HepG2 (cell line): ENCODE measurements around the gene POLA2. TPM values are rescaled to one million over a fixed set of nuclear protein-coding genes. Genes with fewer than 3 reads are reported as not detected.

Source experiments
- ATAC-seq: fragments of 200-7000 bp; cut with Tn5 transposase; 3 replicates; pipeline ENCODE4 v1.9.1; 2020; ENCODE audit warnings: mild to moderate bottlenecking, moderate library complexity
- BruUV-seq: library from RNA; stranded (reverse); fragments of 400-500 nt; replicated peaks from 2 replicates; lab custom pipeline; 2021; lab: Mats Ljungman, UMichigan
- CTCF ChIA-PET: fragments of 300-600 bp; formaldehyde crosslinking; extraction: SDS; loops from one replicate; lab custom pipeline; 2021; ENCODE audit warnings: low total read pairs, inconsistent platforms, low intra/inter-chr PET ratio; lab: Yijun Ruan, JAX
- POLR2A ChIA-PET: fragments of 350-600 bp; sonication (Branson Sonifier 250); formaldehyde crosslinking; loops from one replicate; lab custom pipeline; 2020; ENCODE audit warnings: antibody characterized with exemption, inconsistent platforms; lab: Yijun Ruan, JAX
- DNase-seq: peaks from one replicate; pipeline ENCODE4 v3.0.0-alpha.2; 2015; ENCODE audit warnings: low spot score
- FAIRE-seq: peaks from 3 replicates; lab custom pipeline; 2011; peaks lifted over from hg19 to GRCh38; lab: Jason Lieb, UNC
- H2AFZ ChIP-seq: one replicate; pipeline ENCODE4 v1.6.1; 2011; ENCODE audit warnings: low read length, inconsistent platforms
- H3K27ac ChIP-seq: fragments of 300-600 bp; 3 replicates; pipeline ENCODE4 v1.8.0; 2011; ENCODE audit warnings: mixed run types, mild to moderate bottlenecking, mixed read lengths, low read length, inconsistent platforms; ENCODE audit not compliant: insufficient read depth; ENCODE audit errors: extremely low read length
- H3K27me3 ChIP-seq, 2 experiments: fragments of 200-600 bp in 1 of 2; 2 replicates in 1 of 2; 3 replicates in 1 of 2; pipeline versions ENCODE4 v1.6.0 to v1.8.0; 2011; ENCODE audit warnings: low read length in 2 of 2, mild to moderate bottlenecking in 2 of 2, moderate library complexity in 2 of 2, inconsistent platforms in 1 of 2; ENCODE audit not compliant: insufficient read depth in 2 of 2, control insufficient read depth in 1 of 2
- H3K36me3 ChIP-seq, 2 experiments: fragments of 200-600 bp in 1 of 2; replicated peaks in 1 of 2; 2 replicates in 1 of 2; 3 replicates in 1 of 2; pipeline versions ENCODE4 v1.5.1 to v1.8.0; 2011; ENCODE audit warnings: low read length in 2 of 2, inconsistent platforms in 1 of 2; ENCODE audit not compliant: insufficient read depth in 2 of 2, control insufficient read depth in 1 of 2
- H3K4me1 ChIP-seq: 2 replicates; pipeline ENCODE4 v1.5.1; 2012; ENCODE audit warnings: low read length, inconsistent platforms; ENCODE audit not compliant: insufficient read depth
- H3K4me2 ChIP-seq: 2 replicates; pipeline ENCODE4 v1.6.0; 2011; ENCODE audit warnings: low read depth, low read length, inconsistent platforms
- H3K4me3 ChIP-seq, 3 experiments: fragments of 200-600 bp in 1 of 3; sonication (generic), shearing (Covaris generic) in 1 of 3; replicated peaks in 1 of 3; 2 replicates each; pipeline ENCODE4 v1.5.1; 2011 to 2016; ENCODE audit warnings: low read length in 3 of 3, inconsistent platforms in 2 of 3, low read depth in 2 of 3, mild to moderate bottlenecking in 2 of 3, control low read depth in 1 of 3, mixed read lengths in 1 of 3; ENCODE audit not compliant: insufficient read depth in 1 of 3
- H3K79me2 ChIP-seq: one replicate; pipeline ENCODE4 v1.6.1; 2011; ENCODE audit warnings: low read length, inconsistent platforms; ENCODE audit not compliant: insufficient read depth
- H3K9ac ChIP-seq: 2 replicates; pipeline ENCODE4 v1.6.0; 2011; ENCODE audit warnings: mild to moderate bottlenecking, low read depth, low read length, inconsistent platforms; ENCODE audit not compliant: insufficient read depth
- H3K9me3 ChIP-seq: 2 replicates; pipeline ENCODE4 v1.5.1; 2012; ENCODE audit warnings: mild to moderate bottlenecking, low read length
- H4K20me1 ChIP-seq: 2 replicates; pipeline ENCODE4 v1.6.0; 2011; ENCODE audit warnings: inconsistent platforms, mild to moderate bottlenecking, low read length, moderate library complexity; ENCODE audit not compliant: insufficient read depth
- GLMP ChIP-seq: sonication (generic); formaldehyde crosslinking; IDR thresholded peaks from 2 replicates; pipeline ENCODE4 v1.9.0; 2021; ENCODE audit warnings: missing genetic modification reagents, mild to moderate bottlenecking, borderline replicate concordance
- JUND ChIP-seq: sonication (generic); formaldehyde crosslinking; IDR thresholded peaks from 2 replicates; pipeline ENCODE4 v1.8.0; 2022; ENCODE audit warnings: mild to moderate bottlenecking, missing genetic modification reagents
- KDM5B ChIP-seq: sonication (generic); formaldehyde crosslinking; IDR thresholded peaks from 2 replicates; pipeline ENCODE4 v1.4.0; 2020; ENCODE audit warnings: missing genetic modification reagents, mild to moderate bottlenecking, borderline replicate concordance
- LBX2 ChIP-seq: sonication (generic); formaldehyde crosslinking; IDR thresholded peaks from 2 replicates; pipeline ENCODE4 v1.5.0; 2020; ENCODE audit warnings: missing genetic modification reagents, mild to moderate bottlenecking, borderline replicate concordance
- MED1 ChIP-seq: sonication (generic); formaldehyde crosslinking; IDR thresholded peaks from 2 replicates; pipeline ENCODE4 v1.4.0; 2020; ENCODE audit warnings: missing genetic modification reagents
- MXD4 ChIP-seq: IDR thresholded peaks from 2 replicates; pipeline ENCODE4 v1.6.1; 2016; ENCODE audit warnings: mild to moderate bottlenecking, missing biosample characterization, missing genetic modification reagents
- MYNN ChIP-seq: sonication (generic); formaldehyde crosslinking; IDR thresholded peaks from 2 replicates; pipeline ENCODE4 v1.4.0; 2020; ENCODE audit warnings: mild to moderate bottlenecking, low read depth, missing genetic modification reagents
- NCOA2 ChIP-seq: sonication (generic); formaldehyde crosslinking; IDR thresholded peaks from 2 replicates; pipeline ENCODE4 v1.8.0; 2022; ENCODE audit warnings: inconsistent platforms
- ONECUT2 ChIP-seq: sonication (generic); formaldehyde crosslinking; IDR thresholded peaks from 2 replicates; pipeline ENCODE4 v1.4.0; 2020; ENCODE audit warnings: missing genetic modification reagents
- PREB ChIP-seq: sonication (generic); formaldehyde crosslinking; IDR thresholded peaks from 2 replicates; pipeline ENCODE4 v1.4.0; 2020; ENCODE audit warnings: missing genetic modification reagents
- RBFOX2 ChIP-seq: fragments of 200-400 bp; formaldehyde crosslinking; IDR thresholded peaks from 2 replicates; pipeline ENCODE4 v1.6.1; 2017; ENCODE audit warnings: low read depth, mild to moderate bottlenecking, low read length
- SMAD1 ChIP-seq: sonication (generic); formaldehyde crosslinking; IDR thresholded peaks from 2 replicates; pipeline ENCODE4 v1.4.0; 2020; ENCODE audit warnings: missing genetic modification reagents, low read depth, mild to moderate bottlenecking, borderline replicate concordance
- SMARCC2 ChIP-seq: fragments of 450-650 bp; IDR thresholded peaks from 2 replicates; pipeline ENCODE4 v1.6.1; 2017; ENCODE audit warnings: antibody characterized with exemption, mild to moderate bottlenecking
- TBX3 ChIP-seq: fragments of 450-650 bp; IDR thresholded peaks from 2 replicates; pipeline ENCODE4 v1.6.1; 2017; ENCODE audit warnings: antibody characterized with exemption, mild to moderate bottlenecking, inconsistent platforms, borderline replicate concordance
- ZBTB37 ChIP-seq: sonication (generic); formaldehyde crosslinking; IDR thresholded peaks from 2 replicates; pipeline ENCODE4 v1.4.0; 2020; ENCODE audit warnings: mild to moderate bottlenecking, missing genetic modification reagents
- ZFP41 ChIP-seq: sonication (generic); formaldehyde crosslinking; IDR thresholded peaks from 2 replicates; pipeline ENCODE4 v1.4.0; 2020; ENCODE audit warnings: mild to moderate bottlenecking, missing genetic modification reagents, borderline replicate concordance
- ZMYM4 ChIP-seq: sonication (generic); formaldehyde crosslinking; IDR thresholded peaks from 2 replicates; pipeline ENCODE4 v1.8.1; 2023; ENCODE audit warnings: mild to moderate bottlenecking, missing genetic modification reagents
- ZNF260 ChIP-seq: sonication (generic); formaldehyde crosslinking; IDR thresholded peaks from 2 replicates; pipeline ENCODE4 v1.4.0; 2020; ENCODE audit warnings: missing genetic modification reagents, low read depth, mild to moderate bottlenecking, borderline replicate concordance
- ZNF275 ChIP-seq: sonication (generic); formaldehyde crosslinking; IDR thresholded peaks from 2 replicates; pipeline ENCODE4 v1.8.0; 2022; ENCODE audit warnings: missing genetic modification reagents, mild to moderate bottlenecking, inconsistent platforms, borderline replicate concordance
- ZNF766 ChIP-seq: sonication (generic); formaldehyde crosslinking; IDR thresholded peaks from 2 replicates; pipeline ENCODE4 v1.5.0; 2020; ENCODE audit warnings: missing genetic modification reagents, borderline replicate concordance
- WGBS: methylation state at CpG from one replicate; pipeline ENCODE4 v1.1.6; 2017; ENCODE audit warnings: low lambda C conversion rate; 5-methylcytosine and 5-hydroxymethylcytosine counted together
- in situ Hi-C: cut with HindIII; loops from 2 replicates; pipeline ENCODE4 v1.10.0; 2017; ENCODE audit warnings: low pct_unique_long_range_greater_than_20kb; ENCODE audit not compliant: extremely low pct_ligation_motif_present
- intact Hi-C: fragments of 100-400 bp; cut with micrococcal nuclease; formaldehyde crosslinking; loops from one replicate; pipeline ENCODE4 v1.10.0; 2022; ENCODE audit not compliant: unreplicated experiment
- polyA plus RNA-seq, 8 experiments: library from polyadenylated mRNA; depleted of rRNA in 3 of 8; stranded (reverse) in 7 of 8; unstranded in 1 of 8; fragments of >200 nt; fragmentation: Illumina TruSeq in 4 of 8; extraction: Trizol in 4 of 8; gene quantifications; 2 replicates each; pipeline versions ENCODE4 v1.2.1 to v1.2.3, GENCODE V29; 2011 to 2016; ENCODE audit warnings: low read depth in 4 of 8, missing spikeins in 1 of 8, mixed read lengths in 1 of 8; ENCODE audit not compliant: insufficient read depth in 1 of 8
- total RNA-seq, 5 experiments: library from RNA; depleted of rRNA; stranded (reverse); fragments of >200 nt; fragmentation: Illumina TruSeq; extraction: Trizol; gene quantifications; 2 replicates each; pipeline ENCODE4 v1.2.3, GENCODE V29; 2016; ENCODE audit warnings: low read depth in 1 of 5

Gene POLA2
- total and polyA plus RNA-seq, 2 of the 13 experiments (the other 11 are each of a cell fraction or from before 2014, with no cell fraction given) = 9.7 to 15.6 TPM

GRCh38 chr11:65325435-65325834, 63.7 kb downstream of the POLA2 start:
- Histone ChIP-seq H3K27me3 (no peaks in the 10 kb centered on the region), H4K20me1 (no peaks in the 10 kb centered on the region), H3K4me1 (peaks cover 15% of the 10 kb centered on the region), H3K4me2 (no peak overlapping the region), H3K36me3 (peaks cover 7 to 21% of the 10 kb centered on the region in 2 experiments; a peak in 3 of 5 replicates), H3K9me3 (no peaks in the 10 kb centered on the region), H3K9ac (no peak overlapping the region), H2AFZ (no peak overlapping the region), H3K4me3 (no peak overlapping the region), H3K79me2 (no peaks in the 10 kb centered on the region), H3K27ac (no peak overlapping the region)
- BruUV-seq = no TSS peak
- no peak for TF ChIP-seq NCOA2 (CRISPR knock-in tag)
- TF ChIP-seq RBFOX2 = no peak
- TF ChIP-seq LBX2 = no peak
- no peak for TF ChIP-seq SMARCC2
- no peak for TF ChIP-seq ONECUT2 (CRISPR knock-in tag)
- TF ChIP-seq MYNN = no peak
- TF ChIP-seq MXD4 (CRISPR knock-in tag) = no peak
- TF ChIP-seq ZNF275 (CRISPR knock-in tag) = no peak
- no peak for TF ChIP-seq MED1 (CRISPR knock-in tag)
- TF ChIP-seq ZMYM4 (CRISPR knock-in tag) = no peak
- no peak for TF ChIP-seq PREB (CRISPR knock-in tag)
- TF ChIP-seq ZBTB37 (CRISPR knock-in tag) = no peak
- no peak for TF ChIP-seq JUND (CRISPR knock-in tag)
- TF ChIP-seq ZNF260 (CRISPR knock-in tag) = no peak
- TF ChIP-seq SMAD1 (CRISPR knock-in tag) = no peak
- TF ChIP-seq KDM5B = no peak
- no peak for TF ChIP-seq ZNF766 (CRISPR knock-in tag)
- no peak for TF ChIP-seq TBX3
- no peak for TF ChIP-seq GLMP (CRISPR knock-in tag)
- TF ChIP-seq ZFP41 (CRISPR knock-in tag) = no peak
- DNase-seq (no peak), FAIRE-seq (no peak), ATAC-seq (no peak)
- intact Hi-C loops (no loop called here), in situ Hi-C loops (no loop called here)
- ChIA-PET CTCF (no interaction called here), POLR2A (interaction anchor here (1.2 to 1.7 kb wide), 3 partner anchors 8 to 50 kb away, joined by 3 to 6 read pairs (median 4); partner anchors contain the start of gene DPF2)
- 80% methylated on average over 4 of the region's 4 CpGs for WGBS
